ENCODE results near the gene TCP10L.
A peak's percentile ranks its signal among the peaks of the same experiment; 100 is the strongest.
"Not testable (repeated sequence)": the region's sequence is repeated elsewhere in the genome, so short reads cannot be mapped to it uniquely, and the experiment has no call there.

TCP10L gene

GRCh38 chr21:32585970-32586369, 647 bp upstream of the TCP10L start:
- no peak for DNase-seq

GRCh38 chr21:32584472-32584871, 851 bp downstream of the TCP10L start:
- no peak for DNase-seq

GRCh38 chr21:32581732-32582131, 3.6 kb downstream of the TCP10L start:
- no peak for DNase-seq

GRCh38 chr21:32580949-32581348, 4.4 kb downstream of the TCP10L start:
- DNase-seq: no peak

GRCh38 chr21:32578107-32578691, 7.1 kb downstream of the TCP10L start:
- DNase-seq: no peak

DNA sequence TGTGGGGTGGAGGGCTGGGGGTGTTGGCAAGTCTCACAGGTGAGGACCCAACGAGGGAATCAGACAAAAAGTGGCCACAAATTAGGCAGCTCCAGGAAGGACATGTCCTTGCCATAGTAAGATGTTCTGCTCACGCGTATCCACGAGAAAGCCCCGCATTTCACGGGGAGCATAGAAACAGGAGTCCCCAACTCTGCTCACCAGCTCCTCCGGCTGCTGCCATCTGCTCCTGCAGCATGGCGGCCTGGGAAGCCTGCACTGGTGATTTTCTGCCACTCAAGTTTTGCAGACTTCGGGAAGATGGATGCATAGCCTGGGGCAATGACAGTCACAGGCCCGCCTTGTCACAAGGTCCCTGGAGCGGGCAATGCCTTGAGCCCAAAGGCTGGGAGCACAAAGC, 9.3 kb downstream of the TCP10L start:
- DNase-seq: no peak

DNA sequence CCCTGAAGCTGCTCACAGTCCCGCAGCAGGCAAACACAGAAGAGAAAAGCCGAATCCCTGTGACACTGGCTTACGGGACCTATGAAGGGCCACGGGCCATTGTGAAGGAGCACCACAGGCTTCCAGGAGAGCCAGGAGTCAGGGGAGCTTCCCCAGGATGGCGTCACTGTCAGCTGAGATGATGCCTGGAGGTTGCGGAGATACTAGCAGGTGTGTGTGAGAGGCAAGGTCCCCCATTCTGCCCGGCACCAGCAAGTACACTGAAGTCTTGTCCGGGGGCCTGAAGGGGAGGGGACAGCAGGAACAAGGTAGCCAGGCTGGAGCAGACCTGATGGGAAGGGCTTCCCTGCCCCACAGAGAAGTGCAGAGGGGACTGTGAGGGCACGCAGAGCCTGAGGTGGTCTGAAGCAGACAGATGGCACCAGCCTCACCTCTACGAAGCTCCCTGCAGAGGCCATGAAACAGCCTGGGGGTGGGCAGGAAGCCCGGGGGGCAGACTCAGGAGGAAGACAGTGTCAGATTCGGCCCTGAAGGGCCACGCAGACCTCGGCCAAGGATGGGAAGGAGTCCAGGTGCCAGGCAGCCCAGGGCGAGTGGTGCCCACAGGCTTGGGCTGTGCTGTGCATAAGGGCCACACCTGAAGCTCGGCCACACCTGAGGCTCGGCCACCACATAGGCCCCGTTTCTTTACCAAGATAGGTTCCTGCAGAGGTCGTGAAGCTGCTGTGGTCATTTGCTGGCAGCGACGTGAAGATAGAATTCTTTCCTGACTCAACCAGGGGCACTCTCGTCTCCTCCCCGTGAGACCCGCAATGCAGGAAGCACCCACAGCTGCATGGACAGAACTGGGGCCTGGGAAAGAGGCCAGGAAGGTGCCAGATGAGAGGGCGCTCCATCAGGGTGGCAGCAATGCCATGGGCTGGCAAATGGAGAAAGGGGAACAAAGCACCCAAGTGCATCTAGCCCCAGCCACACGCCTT, 10.1 kb downstream of the TCP10L start:
- no peak for DNase-seq

- no peak for DNase-seq
Measured at GRCh38 chr21:32572574-32573420, 12.5 kb downstream of the TCP10L start.

- DNase-seq: no peak
Measured at GRCh38 chr21:32570456-32570855, 14.9 kb downstream of the TCP10L start.

- peak; percentile 4 for DNase-seq
Measured at GRCh38 chr21:32569261-32570230, 15.8 kb downstream of the TCP10L start.

GRCh38 chr21:32567626-32568025, 17.7 kb downstream of the TCP10L start:
- DNase-seq: no peak

DNA sequence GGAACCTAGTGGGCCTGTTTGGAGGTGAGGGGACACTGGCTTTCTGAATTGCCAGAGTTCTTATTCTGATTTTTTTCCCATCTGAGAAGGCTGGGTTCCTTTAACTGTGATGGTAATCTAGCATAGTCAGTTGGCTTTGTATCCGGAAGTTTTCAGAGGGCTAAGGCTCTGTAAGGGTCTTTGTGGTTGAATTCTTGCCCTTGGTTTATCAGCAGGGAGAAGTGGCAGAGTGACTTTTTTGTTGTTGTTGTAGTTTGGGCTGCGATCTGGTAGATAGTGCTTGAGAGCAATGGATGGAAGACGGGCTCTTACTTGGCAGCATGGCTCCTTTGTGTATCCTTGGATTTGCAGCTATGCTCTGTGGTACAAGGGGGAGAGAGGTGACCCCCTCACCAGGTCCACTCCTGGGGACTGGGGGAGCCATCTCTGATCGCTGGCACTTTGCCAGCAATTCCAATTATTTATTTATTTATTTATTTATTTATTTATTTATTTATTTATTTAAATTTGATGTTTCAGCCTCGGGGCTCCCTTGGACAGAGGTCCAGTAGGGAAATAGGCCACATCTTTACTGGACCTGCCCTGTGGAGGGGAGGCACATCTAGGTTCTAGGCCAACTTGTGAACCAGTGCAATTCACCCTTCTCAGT, 18.5 kb downstream of the TCP10L start:
- no peak for DNase-seq

- DNase-seq: no peak
Measured at GRCh38 chr21:32565856-32566465, 19.4 kb downstream of the TCP10L start.

DNA sequence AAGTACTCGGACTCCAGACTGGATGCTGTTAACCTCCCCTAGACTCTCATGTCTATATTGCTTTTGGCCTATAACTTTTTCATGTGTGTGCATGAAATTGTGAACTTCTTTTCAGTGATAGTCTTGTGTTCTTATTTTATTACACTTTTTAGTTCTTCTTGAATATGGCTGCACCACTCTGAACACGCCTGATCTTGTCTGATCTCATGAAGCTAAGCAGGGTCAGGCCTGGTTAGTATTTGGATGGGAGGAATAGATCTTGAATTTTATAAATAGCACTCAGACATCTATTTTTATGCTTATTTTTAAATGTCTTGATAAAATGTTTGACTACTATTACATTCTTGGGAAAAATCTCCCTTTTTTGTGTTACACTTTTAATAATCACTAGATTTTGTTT, 22.4 kb downstream of the TCP10L start:
- DNase-seq: no peak

DNA sequence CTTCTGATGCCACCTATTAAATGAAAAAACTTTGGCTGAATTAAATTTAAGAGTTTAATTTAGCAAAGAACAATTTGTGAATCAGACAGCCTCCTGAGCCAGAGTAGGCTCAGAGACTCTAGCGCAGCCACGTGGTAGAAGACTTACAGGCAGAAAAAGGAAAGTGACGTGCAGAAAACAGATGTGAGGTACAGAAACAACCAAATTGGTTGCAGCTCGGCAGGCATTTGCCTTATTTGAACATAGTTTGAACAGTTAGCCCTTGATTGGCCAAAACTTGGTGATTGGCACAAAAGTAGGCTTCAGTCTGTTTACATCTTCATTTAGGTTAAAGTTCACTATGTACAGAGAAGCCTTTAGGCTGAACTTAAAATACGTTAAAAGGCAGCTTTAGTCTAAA, 22.9 kb downstream of the TCP10L start:
- DNase-seq: no peak

- DNase-seq: not testable (repeated sequence)
Measured at GRCh38 chr21:32561476-32561875, 23.8 kb downstream of the TCP10L start.

DNA sequence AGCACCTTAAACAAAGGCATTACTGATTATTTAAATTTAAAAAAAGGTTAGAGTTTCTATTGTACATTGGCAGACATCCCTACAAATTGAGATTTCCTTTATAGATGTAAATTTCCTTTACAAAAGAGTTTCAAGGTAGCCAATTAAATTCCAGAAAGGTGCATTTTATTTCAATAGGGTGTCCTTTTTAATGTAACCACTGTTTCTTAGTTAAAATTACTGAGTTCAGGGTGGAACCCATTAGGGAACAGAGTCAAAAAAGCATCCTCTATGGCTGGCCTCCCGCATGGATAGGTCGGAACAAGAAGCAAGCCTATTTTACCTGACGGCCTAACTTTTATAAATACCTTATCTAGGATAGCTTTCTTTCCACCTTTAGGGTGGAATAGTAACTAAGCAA, 24.4 kb downstream of the TCP10L start:
- DNase-seq: no peak

DNA sequence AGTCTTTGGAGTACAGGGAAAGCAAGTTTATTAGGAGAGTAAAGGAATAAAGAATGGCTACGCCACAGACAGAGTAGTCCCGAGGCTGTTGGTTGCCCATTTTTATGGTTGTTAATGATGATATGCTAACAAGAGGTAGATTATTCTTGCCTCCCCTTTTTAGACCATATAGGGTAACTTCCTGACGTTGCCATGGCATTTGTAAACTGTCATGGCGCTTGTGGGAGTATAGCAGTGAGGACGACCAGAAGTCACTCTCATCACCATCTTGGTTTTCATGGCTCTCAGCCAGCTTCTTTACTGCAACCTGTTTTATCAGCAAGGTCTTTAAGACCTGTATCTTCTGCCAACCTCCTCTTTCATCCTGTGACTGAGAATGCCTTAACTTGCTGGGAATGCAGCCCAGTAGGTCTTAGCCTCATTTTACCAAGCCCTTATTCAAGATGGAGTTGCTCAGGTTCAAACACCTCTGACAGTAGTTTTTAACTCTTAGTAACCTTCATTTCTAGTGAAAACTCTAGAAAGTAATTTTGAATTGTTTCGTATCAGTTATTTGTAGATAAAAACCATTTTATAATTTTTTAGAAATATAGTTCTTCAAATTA, 26.2 kb downstream of the TCP10L start:
- no peak for DNase-seq

GRCh38 chr21:32558106-32558505, 27.2 kb downstream of the TCP10L start:
- DNase-seq: no peak

DNA sequence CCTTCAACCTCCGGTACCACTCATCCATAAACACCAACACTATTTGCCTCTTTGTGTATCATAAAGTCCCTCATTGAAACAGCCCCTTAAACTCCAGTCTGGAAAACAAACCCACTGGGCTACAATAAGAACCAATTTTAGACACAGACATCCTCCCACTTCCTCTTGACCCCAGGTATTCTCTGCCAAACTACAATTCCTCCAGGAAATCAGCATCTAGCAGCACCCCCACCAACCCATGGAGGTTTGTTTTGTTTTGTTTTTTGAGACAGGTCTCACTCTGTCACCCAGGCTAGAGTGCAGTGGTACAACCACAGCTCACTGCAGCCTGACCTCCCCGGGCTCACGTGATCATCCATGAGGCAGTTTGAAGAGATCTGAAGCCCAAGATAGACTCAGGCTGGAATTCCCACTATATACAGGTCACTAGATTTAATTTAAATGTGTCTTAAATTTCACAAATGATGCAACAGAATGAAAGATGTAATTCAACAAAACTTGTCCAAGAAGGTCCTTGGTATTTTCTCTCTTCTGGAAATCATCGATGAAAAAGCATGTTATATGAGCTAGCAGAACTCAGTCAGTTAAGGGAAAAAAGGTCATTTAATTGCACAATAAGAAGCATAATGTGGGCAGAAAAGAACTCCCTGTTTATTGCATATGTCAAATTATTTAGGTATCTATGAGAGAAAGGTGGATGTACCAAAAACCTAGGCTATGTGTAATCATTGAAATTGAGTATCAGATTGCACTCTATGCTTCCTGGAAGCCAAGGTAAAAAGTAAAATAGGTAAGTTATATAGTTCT, 30.3 kb downstream of the TCP10L start:
- DNase-seq: no peak
